GM21447 (cell line): ENCODE data around the gene UBE2F.

Experiments
- ATAC-seq: cut with Tn5 transposase; IDR thresholded peaks from one replicate; pipeline ENCODE4 v1.9.1; 2021; ENCODE audit not compliant: unreplicated experiment

The UBE2F gene

GRCh38 chr2:237966565-237967462 is at the start of gene UBE2F:
Gene UBE2F, plus strand, starts transcription at chr2:237967014. Its CDS starts 6,094 bp downstream, at chr2:237973108.
- peak; percentile 90 for ATAC-seq

GRCh38 chr2:237917696-237918374 is 49.0 kb upstream of the UBE2F start:
- no peak for ATAC-seq

- no peak for ATAC-seq
Observed at GRCh38 chr2:237919593-237919992, 47.2 kb upstream of the UBE2F start.

- ATAC-seq: no peak
Observed at GRCh38 chr2:237920673-237921072, 46.1 kb upstream of the UBE2F start.

- no peak for ATAC-seq
Observed at GRCh38 chr2:237921967-237922492, 44.8 kb upstream of the UBE2F start.

GRCh38 chr2:237922641-237923361 is 44.0 kb upstream of the UBE2F start:
- ATAC-seq: no peak

GRCh38 chr2:237923481-237924163 is 43.2 kb upstream of the UBE2F start:
- ATAC-seq: peak; percentile 85

GRCh38 chr2:237924164-237924534 is 42.7 kb upstream of the UBE2F start:
- ATAC-seq: no peak

- ATAC-seq: no peak
Observed at GRCh38 chr2:237927135-237927534, 39.7 kb upstream of the UBE2F start.

GRCh38 chr2:237927986-237928385 is 38.8 kb upstream of the UBE2F start:
- no peak for ATAC-seq

GRCh38 chr2:237929979-237930378 is 36.8 kb upstream of the UBE2F start:
- ATAC-seq: no peak

- no peak for ATAC-seq
Observed at GRCh38 chr2:237931205-237931721, 35.6 kb upstream of the UBE2F start.

GRCh38 chr2:237932731-237933131 is 34.1 kb upstream of the UBE2F start:
- ATAC-seq: no peak

GRCh38 chr2:237934186-237934585 is 32.6 kb upstream of the UBE2F start:
- ATAC-seq: no peak

- ATAC-seq: no peak
Observed at GRCh38 chr2:237935740-237936452, 30.9 kb upstream of the UBE2F start.

GRCh38 chr2:237939251-237939650 is 27.6 kb upstream of the UBE2F start:
- no peak for ATAC-seq

GRCh38 chr2:237940828-237941227 is 26.0 kb upstream of the UBE2F start:
- no peak for ATAC-seq

GRCh38 chr2:237941239-237941638 is 25.6 kb upstream of the UBE2F start:
- ATAC-seq: no peak

- no peak for ATAC-seq
Observed at GRCh38 chr2:237942513-237942899, 24.3 kb upstream of the UBE2F start.
